ENCODE measurements around the gene ZNF423.

ZNF423 gene

DNA sequence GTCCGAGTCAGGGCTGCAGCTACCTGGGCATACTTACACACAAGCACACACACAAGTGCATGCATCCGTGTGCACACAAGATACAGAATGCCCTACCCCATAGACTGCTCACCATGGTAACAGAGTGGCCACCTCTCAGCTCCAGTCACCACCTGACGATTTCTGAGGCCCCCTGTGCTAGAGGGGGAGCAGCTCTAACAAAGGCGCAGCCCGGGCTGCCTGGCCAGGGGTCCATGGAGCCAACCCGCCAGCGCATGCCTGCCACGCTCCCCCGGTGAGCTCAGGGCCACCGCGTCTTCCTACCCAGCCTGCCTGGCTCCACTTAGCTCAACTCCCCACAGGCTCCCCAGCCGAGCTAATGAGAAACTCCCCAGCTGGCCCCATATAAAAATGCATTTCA lies 75.5 kb downstream of the ZNF423 start:
- no peak for DNase-seq

- DNase-seq, result no peak
Measured at GRCh38 chr16:49779979-49780378, 75.9 kb downstream of the ZNF423 start.

GRCh38 chr16:49778202-49778930 lies 77.5 kb downstream of the ZNF423 start:
- peak; percentile 12 for DNase-seq

DNA sequence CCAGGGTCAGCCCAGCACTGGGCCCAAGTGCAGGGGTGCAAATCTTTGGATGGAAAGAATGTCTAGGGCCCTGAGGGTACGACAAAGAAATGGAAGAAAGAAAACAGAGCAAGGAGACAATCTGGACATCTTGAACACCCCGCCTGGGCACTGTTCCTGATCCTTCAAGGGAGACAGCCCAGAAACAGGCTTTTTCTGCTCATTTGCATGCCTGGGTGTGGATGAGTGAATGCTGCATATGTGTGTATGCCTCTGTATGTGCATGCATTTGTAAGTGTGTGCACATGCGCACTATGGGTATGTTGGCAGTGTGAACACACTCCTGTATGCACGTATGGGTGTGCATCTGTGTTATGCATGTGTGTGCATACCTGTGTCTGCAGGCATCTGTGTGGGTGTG lies 79.2 kb downstream of the ZNF423 start:
- DNase-seq, result no peak

GRCh38 chr16:49776085-49776595 lies 79.8 kb downstream of the ZNF423 start:
- no peak for DNase-seq

DNA sequence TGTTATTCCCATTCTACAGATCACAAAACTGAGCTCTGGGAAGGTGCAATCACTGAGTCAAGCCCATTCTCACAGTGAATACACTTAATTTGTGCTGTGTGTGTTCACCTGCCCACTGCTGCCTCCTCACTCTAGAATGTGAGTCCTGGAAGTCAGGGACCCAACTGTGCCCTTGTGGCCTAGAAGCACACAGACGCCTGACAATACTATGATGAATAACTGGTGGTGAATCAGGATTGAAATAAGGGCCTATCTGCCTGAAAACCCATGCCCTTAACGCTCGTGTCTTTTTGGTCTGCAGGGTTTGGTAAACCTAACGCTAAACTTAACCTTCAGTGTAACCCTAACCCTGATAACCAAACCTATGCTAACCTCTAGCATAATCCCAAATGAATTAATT lies 80.3 kb downstream of the ZNF423 start:
- DNase-seq, result no peak

- no peak for DNase-seq
Measured at GRCh38 chr16:49775018-49775417, 80.9 kb downstream of the ZNF423 start.

- no peak for DNase-seq
Measured at GRCh38 chr16:49773534-49774475, 82.1 kb downstream of the ZNF423 start.

GRCh38 chr16:49767998-49768397 lies 87.9 kb downstream of the ZNF423 start:
- no peak for DNase-seq

DNA sequence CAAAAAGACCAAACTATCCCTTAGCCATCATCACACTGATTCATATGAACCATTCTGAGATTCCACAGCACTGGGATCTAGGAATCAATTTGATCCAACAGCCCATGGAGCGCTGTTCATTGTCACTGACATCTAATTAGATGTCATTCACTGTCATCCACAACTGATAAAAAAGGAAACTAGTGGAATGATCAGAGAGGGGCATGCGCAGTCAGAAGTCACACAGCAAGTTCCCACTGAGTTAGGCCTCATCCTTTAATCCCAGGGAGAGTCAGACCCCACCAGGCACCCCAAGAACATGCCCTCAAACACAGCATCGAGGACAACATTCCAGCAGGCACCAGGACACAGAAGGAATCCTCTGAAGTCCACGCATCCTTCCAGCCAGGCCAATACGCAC lies 88.5 kb downstream of the ZNF423 start:
- DNase-seq, result no peak

DNA sequence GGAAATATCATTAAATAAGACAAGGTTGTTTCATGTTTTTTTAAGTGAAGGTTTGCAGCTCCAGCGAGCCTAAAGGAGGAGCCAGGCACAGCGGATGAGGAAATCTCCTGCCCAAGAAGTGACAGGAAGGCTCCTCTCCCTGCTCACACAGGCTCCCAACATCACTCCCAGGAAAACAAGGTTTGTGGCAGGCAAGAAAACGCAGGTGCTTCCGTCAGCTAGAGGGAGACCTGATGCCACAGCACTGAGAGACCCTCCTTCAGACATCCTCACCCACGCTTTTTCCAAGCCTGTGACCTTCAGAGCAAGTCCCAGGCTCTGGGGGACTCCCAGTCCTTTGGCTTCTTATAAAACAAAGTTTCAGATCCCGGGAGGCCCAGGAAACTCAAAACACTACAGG lies 89.7 kb downstream of the ZNF423 start:
- no peak for DNase-seq

GRCh38 chr16:49763826-49764225 lies 92.1 kb downstream of the ZNF423 start:
- no peak for DNase-seq

DNA sequence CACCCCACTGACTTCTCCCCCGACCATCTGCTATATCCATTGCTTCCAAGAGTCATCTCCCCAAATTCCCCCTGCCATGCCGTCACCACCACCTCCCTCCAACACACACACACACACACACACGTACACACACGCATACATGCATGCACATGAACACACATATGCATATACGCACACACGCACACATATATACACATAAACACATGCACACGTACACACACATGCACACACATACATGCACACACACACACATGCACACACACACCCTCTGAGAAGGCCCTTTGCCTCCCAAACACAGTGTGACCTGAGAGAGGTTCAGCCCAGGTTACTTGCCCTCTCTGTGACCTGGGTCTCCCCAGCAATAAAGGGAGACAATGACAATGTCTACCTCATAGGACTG lies 95.1 kb downstream of the ZNF423 start:
- DNase-seq, result no peak

DNA sequence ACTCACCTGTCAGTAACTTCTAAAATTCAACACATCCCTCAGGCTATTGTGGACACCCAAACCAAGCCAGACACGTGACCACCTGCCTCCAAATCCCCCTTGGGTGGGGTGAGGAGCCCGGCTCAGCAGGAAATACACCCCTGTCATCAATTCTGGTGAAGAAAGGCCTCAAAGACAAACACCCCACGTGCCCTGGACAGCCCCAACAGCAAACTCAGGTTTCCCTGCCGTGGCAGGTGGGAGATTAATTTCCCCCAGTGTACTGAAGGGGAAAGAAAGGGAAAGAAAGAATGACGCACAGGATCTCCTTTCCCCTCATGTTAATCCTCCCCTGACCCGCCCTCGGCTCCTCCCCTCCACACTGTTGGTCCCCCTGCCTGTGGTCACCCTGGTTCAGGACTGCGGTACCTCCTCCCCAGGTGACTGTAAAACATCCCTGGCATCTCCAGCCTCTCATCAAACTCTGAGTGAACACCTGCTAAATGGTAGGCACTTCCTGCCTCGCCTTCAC lies 98.3 kb downstream of the ZNF423 start:
- DNase-seq, result peak; percentile 51

DNA sequence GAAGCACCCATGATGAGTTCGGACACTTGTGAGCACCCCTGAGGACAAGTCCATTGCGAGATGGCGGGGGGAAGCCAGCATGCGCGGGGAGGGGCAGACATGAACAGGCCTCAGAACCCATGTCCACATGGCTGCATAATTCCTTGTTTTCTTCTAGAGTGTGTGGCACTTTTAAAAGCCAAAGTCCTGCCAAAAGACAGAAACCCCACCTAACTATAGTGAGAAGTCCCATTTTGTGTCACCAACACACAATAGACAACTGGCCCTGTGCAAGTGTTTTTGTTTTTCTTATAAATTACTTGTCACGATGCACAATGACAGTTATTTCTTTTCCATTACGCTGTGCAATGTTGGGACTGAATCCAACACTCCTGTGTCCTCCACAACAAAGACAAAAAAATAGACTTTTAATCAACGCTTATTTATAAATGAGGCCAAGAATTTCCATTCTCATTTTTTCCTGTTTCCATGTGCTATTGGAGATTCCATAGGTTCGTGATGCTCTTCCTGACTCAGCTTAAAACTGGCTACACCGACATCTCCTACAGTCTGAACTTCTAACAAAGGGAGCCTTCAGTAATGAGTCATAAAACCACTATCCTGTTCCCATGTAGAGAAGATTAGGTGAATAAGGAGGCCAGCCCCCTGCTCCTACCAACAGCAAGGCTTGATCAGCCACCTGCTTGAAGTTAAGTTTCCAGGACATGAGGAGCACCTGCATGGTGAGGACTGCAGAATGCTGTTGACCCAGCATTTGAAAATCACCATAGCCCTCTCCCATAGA lies 98.9 kb downstream of the ZNF423 start:
- peak; percentile 55 for DNase-seq

DNA sequence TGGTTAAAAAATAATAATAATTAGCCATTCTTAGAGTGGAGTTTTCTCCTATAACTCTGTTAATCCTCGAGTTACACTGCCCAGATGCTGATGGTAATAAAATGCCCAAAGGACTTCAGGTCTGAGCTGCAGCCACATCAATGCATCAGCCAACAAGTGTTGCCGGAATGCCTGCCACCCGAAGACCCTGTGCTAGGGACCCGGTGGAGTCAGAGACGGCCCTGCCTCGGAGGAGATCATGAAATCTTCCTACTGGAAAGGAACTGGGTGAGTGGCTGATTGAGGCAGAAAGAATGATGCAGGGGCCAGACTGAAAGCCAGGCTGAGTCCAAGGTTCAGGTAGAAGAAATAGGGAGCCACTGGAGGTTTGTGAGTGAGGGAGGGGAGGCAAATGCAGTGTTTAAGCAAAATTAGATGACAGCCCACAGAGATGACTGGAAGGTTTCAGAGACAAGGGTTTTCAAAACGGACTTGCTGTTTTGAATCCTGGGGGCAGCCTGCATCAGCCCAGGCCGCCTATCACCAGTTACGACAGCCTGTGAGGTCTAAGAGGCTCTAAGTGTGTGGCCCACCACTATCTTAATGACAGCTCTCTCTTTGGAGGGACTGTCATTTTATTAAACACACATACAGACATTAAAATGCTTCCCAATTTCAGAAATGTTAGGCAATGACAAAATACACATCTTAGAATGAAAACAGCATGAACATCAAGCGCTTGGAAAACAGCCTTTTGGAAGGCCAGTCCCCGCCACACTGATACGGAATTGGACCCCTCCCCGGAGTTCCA lies 100.0 kb downstream of the ZNF423 start:
- no peak for DNase-seq

DNA sequence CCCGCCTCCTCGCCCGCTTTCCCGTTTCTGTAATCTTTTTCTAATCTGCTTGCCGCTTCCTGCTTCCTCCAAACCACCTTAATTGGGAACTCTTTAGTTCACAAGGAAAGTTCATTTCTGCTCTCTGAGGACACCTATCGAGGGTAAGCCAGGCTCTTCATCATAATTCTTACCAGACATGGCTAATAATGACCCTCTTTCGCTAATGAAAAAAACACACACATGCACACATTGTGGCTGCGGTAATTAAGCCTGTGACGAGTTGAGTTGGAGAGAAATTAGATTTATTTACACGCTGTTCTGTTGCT lies 100.6 kb downstream of the ZNF423 start:
- peak; percentile 39 for DNase-seq

DNA sequence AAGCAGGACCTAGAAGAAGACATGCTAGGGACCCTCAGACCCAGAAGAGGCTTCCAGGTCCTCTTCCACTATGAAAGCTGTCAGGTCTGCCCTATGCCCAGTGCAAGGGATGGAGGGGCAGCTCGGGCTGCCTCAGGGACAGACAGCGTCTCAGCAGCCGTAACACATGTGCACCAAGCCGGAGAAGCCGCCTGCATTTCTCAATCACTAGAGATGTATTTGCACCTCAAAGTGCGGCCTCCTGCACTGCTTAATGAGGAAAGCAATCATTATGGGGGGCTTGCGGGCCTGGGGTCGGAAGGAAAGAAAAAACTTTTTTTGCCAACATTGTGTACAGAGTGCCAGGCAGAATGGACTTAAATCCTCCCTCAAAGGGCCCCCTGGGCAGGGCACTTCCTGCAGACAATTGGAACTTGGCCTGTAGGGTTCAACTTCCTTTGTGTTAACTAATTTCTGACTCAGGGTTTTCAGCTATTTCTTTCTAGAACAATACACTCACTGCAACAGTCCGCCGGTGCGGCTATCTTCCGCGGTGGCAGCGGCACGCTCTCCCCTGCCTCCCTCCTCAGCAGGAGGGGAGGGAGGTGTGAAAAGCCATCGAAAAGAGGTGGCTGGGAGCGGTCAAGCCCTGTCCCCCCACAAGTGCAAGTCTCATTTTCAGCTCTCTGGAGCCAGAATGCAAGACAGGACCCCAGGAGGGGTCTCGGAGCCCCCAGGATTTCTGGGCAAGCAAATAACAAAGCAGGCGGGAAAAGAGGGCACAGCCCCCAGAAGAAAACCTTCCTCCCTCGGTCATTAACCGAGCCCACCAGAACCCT lies 101.2 kb downstream of the ZNF423 start:
- DNase-seq, result peak; percentile 72

DNA sequence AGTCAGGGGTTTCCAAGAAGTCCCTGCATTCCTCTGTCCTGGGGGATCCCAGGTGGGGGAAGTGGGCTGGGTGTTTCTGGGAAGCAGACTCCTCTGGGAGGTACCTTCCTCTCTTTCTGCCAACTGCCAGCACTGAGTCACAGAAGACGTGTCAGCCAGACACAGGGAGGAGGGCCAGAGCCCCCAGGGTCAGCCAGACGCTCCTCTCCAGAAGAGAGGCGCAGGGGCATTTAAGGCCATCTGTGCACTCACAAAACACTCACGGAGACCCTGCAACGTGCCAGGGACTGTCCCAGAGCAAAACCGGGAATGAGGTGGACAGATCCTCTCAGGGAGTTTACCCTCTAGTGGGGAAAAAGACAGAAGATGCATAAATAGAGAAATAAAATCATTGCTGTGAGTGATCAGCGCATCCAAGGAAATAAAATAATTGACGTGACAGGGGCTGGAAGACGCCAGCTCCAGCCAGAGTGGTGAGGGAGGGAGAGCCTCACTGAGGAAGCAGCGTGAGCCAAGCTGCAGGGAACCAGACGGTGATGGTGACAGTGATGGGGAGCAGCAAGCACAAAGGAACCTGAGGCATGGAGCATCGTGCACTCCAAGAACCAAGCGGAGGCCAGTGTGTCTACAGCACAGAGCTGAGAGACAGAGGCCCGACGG lies 105.4 kb downstream of the ZNF423 start:
- DNase-seq, result no peak

- DNase-seq, result no peak
Measured at GRCh38 chr16:49749816-49750215, 106.1 kb downstream of the ZNF423 start.

GRCh38 chr16:49748322-49748721 lies 107.6 kb downstream of the ZNF423 start:
- peak; percentile 91 for DNase-seq
